T-helper 2 cell (primary cell): ENCODE measurements around the gene LITAF.
"Not testable (repeated sequence)": the region's sequence is repeated elsewhere in the genome, so short reads cannot be mapped to it uniquely, and the experiment has no call there.

Experiments
- DNase-seq, 5 experiments: peaks; one replicate each; pipeline versions ENCODE4 v3.0.0 to v3.0.0-alpha.2; 2012 to 2022

Gene LITAF

GRCh38 chr16:11620243-11621003, 33.7 kb upstream of the LITAF start:
- no peak for DNase-seq

- DNase-seq, result peak in 2 of 5 experiments; percentile 49 to 94
Measured at GRCh38 chr16:11619327-11619851, 32.7 kb upstream of the LITAF start.

- no peak for DNase-seq
Measured at GRCh38 chr16:11618107-11618717, 31.5 kb upstream of the LITAF start.

GRCh38 chr16:11615748-11616447, 29.2 kb upstream of the LITAF start:
- no peak for DNase-seq

- DNase-seq, result no peak
Measured at GRCh38 chr16:11614587-11615175, 28.0 kb upstream of the LITAF start.

- DNase-seq, result peak in 1 of 5 experiments; percentile 61
Measured at GRCh38 chr16:11613381-11614303, 26.9 kb upstream of the LITAF start.

- no peak for DNase-seq
Measured at GRCh38 chr16:11612665-11613025, 25.9 kb upstream of the LITAF start.

- no peak for DNase-seq
Measured at GRCh38 chr16:11611871-11612664, 25.3 kb upstream of the LITAF start.

GRCh38 chr16:11610580-11610979, 23.9 kb upstream of the LITAF start:
- DNase-seq, result no peak

GRCh38 chr16:11610121-11610505, 23.4 kb upstream of the LITAF start:
- no peak for DNase-seq

GRCh38 chr16:11609474-11610120, 22.9 kb upstream of the LITAF start:
- no peak for DNase-seq

- no peak for DNase-seq
Measured at GRCh38 chr16:11605891-11606290, 19.2 kb upstream of the LITAF start.

GRCh38 chr16:11605564-11605886, 18.8 kb upstream of the LITAF start:
- DNase-seq, result no peak

GRCh38 chr16:11604783-11605563, 18.3 kb upstream of the LITAF start:
- no peak for DNase-seq

GRCh38 chr16:11604296-11604695, 17.6 kb upstream of the LITAF start:
- not testable (repeated sequence) for DNase-seq

GRCh38 chr16:11603331-11603750, 16.6 kb upstream of the LITAF start:
- no peak for DNase-seq

GRCh38 chr16:11602321-11602720, 15.6 kb upstream of the LITAF start:
- no peak for DNase-seq

- DNase-seq, result no peak
Measured at GRCh38 chr16:11601911-11602310, 15.2 kb upstream of the LITAF start.

- DNase-seq, result no peak
Measured at GRCh38 chr16:11601425-11601824, 14.7 kb upstream of the LITAF start.

GRCh38 chr16:11599579-11599978, 12.9 kb upstream of the LITAF start:
- no peak for DNase-seq
